GM21447 (cell line): ENCODE data around the gene RASD2.

Experiments
- ATAC-seq: cut with Tn5 transposase; IDR thresholded peaks from one replicate; pipeline ENCODE4 v1.9.1; 2021; ENCODE audit not compliant: unreplicated experiment

The RASD2 gene

GRCh38 chr22:35558719-35559118 lies 18.1 kb downstream of the RASD2 start:
- no peak for ATAC-seq

GRCh38 chr22:35559354-35560005 lies 18.8 kb downstream of the RASD2 start:
- no peak for ATAC-seq

DNA sequence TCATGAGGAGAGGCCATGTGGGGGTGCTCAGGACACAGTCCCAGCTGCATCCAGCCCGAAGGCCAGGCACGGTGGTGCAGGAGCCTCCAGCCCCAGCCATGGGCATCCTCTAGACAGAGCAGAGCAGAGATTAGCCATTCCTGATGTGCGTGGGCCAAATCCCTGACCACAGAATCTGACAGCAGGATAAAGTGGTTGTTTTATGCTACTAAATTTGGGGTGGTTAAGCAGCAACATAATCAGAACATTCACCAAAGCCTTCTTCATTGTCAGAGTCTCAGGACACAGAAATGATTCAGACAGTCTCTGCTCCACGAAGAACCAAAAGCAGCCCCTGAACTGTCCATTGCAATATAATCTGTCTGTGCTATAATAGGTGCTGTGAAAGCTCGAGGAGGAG lies 19.7 kb downstream of the RASD2 start:
- no peak for ATAC-seq

- no peak for ATAC-seq
Observed at GRCh38 chr22:35560824-35561223, 20.2 kb downstream of the RASD2 start.

- ATAC-seq, result no peak
Observed at GRCh38 chr22:35561796-35562526, 21.3 kb downstream of the RASD2 start.

DNA sequence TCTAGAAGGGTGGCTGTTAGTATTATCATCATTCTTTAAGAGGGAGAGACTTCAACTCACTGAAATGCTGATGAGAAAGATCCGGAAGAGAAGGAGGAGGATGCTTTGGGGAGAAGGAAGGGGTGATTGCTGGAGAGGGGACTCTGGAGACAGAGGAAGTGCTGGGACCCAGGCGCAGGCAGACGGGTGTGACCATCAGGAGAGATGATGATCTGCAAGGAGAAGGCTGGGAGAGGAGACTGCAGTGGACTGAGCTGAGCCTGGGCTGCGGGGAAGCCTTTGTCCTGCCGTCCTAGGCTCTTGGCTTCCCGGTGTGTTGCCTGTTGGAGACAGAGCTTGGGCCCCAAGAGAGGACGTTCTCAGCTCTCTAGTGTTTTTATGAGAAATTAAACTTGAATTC lies 22.6 kb downstream of the RASD2 start:
- no peak for ATAC-seq

- ATAC-seq, result no peak
Observed at GRCh38 chr22:35564975-35565867, 24.6 kb downstream of the RASD2 start.

DNA sequence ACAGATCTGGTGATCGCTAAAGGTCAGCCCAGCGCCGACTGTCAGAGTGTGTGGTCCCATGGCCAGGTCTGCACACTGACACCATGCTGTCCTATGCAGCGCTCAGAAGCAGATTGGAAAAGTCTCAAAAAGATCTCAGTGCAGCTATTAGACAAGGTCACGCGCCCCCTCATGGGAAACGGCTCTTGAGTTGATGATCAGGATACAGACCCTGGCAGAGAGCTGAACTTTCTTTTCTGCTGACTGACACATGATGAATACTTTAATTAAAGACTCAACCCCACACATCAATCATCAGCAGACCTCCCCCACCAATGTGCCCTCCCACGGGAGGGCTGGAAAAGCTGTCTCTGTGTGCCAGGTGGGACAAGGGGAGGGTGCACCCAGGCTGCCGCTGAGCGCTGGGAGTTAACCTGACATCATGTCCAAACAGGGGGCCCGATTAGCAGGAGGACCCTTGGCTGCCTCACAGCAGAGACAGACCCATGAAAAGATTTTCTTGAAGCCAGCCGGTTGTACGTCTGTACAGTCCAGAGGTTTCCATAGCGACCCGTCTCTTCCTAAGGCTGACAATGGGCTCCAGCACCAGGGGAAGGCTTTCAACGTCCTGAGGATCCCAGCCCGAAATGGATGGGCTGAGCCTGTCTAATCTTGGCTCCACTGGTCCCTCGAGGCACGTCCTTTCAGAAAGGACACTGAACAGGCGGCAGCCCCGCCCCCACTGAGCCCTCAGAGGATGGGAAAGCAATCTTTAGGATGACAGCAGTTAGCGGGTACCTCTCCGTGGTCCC lies 26.9 kb downstream of the RASD2 start:
- no peak for ATAC-seq

DNA sequence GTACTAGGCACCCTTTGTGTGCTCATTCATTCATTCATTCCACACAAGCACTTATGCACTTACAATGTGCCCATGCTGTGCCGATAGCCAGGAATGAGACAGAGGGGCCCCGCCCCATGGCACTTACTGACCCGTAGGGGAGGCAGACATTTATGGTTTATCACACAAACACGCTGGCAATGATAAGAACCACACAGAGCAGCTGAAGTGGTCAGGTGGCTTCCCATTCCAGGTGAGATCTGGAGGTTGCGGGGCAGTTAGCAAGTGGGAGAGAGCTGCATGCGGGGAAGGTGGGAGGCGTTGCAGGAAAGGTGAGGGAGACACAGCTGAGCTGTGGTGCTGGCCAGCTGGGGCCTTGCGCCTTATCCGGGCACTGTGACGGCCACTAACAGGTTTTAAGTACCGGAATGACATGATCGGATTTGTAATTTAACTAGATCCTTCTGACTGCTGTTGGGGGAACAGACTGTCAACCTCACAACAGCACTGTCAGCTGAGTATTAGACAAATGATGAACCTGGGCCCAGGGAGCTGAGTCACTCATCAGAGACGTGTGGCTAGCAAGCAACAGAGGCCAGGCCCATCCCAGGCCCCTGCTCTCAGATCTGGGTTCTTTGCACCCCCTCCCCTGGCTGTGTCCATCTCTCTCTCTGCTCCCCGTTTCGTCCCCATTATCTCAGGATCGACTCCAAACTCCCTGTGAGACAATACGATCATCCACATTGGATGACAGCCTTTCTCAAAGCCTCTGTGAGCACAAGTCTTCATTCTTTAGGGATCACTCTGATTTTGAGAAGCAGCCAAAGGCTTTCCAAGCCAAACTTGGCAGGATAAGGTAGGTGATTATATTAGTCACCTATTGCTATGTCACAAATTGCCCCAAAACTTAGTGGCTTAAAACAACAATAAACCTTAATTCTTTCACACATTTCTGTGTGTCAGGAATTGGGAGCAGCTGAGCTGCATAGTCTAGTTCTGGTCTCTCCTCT lies 28.4 kb downstream of the RASD2 start:
- no peak for ATAC-seq

- ATAC-seq, result no peak
Observed at GRCh38 chr22:35569916-35570315, 29.3 kb downstream of the RASD2 start.

DNA sequence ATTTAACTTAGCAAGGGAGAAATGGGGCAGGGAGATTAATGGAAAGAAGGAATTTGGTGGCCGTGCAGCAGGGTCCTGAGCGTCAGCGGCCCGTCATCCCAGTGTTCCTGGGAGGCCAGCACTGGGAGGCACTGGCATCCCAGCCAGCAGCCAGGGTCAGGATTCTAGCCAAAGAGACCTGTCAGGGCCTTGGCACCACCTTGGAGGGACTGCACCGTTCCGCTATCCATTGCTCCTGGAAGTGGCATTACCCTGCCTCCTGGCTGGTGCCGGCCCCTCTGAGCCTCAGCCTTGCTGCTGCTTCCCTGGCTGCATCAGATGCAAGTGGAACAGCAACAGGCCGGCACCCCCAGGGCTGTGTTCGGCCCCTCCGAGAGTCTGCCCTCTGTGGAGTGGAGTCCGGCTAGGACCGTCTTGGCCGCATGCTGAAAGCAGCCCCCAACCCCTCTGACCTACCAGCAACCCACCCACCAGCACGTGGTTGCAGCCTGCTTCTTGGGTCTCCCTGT lies 30.1 kb downstream of the RASD2 start:
- ATAC-seq, result no peak

- ATAC-seq, result no peak
Observed at GRCh38 chr22:35572556-35572955, 31.9 kb downstream of the RASD2 start.

DNA sequence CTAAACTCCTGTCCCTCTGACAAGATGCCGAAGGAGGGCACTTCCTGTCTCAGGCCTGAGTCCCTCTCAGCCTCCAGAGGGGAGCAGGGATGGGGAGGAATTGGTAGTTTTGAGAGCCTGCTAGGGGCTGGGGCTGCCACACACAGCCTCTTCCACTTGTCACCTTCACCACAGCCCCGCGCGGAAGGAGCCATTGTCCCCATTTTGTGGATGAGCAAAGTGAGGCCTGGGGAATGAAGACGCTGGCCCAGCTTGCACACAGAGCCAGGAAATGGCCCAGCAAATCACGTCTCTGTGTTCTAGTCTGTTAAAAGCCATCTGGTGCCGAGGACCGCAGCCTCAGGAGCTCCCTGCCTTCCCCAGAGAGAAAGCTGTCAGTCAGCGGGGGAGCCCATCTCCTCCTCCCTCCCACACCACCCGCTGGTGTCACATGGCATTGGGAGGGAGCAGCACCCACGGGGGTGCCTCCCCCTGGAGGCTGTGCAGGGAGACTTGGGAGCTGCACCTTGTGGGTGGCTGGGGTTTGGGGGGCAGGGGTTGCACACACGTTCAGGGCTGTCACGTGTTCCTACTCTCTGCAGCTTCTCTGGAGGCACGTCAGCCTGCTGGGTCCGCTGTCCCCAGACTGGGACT lies 34.6 kb downstream of the RASD2 start:
- no peak for ATAC-seq

GRCh38 chr22:35576671-35577070 lies 36.0 kb downstream of the RASD2 start:
- ATAC-seq, result no peak

GRCh38 chr22:35577799-35578659 lies 37.4 kb downstream of the RASD2 start:
- no peak for ATAC-seq

DNA sequence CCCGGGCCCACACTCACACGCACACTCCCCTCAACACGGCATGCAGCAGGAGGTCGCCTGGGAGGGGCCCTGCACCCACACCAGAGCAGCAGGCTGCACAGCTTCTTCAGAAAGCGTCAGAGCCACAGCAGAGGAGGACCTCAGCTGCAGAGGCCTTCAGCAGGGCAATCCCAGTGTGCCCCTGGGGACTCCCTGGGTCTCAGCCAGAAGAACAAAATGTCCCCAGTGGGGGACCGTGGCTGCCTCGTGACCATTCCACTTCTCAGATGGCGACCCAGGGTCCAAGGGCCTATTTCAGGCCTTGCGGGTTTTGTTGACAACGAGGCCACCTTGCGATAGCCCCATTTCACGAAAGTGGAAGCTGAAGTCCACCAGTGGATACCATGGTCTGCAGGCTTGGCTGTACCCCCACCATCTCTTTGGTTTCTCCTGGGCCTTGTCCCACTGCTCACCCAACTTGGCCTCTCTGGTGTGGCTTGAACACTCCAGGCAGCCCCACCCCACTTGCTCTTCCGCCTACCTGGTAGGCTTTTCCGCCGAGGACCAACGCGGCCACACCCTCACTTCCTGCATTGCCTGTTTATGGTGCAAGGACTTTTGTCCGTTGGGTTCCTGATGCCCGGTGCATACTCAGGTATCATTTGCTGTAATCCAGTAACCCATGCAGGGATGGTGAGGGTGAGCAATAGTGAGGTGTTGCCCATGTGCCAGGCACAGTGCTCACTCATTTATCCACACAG lies 38.4 kb downstream of the RASD2 start:
- no peak for ATAC-seq

GRCh38 chr22:35580351-35581022 lies 39.9 kb downstream of the RASD2 start:
- no peak for ATAC-seq
